Measurements from ENCODE around the gene RACK1.

DNA sequence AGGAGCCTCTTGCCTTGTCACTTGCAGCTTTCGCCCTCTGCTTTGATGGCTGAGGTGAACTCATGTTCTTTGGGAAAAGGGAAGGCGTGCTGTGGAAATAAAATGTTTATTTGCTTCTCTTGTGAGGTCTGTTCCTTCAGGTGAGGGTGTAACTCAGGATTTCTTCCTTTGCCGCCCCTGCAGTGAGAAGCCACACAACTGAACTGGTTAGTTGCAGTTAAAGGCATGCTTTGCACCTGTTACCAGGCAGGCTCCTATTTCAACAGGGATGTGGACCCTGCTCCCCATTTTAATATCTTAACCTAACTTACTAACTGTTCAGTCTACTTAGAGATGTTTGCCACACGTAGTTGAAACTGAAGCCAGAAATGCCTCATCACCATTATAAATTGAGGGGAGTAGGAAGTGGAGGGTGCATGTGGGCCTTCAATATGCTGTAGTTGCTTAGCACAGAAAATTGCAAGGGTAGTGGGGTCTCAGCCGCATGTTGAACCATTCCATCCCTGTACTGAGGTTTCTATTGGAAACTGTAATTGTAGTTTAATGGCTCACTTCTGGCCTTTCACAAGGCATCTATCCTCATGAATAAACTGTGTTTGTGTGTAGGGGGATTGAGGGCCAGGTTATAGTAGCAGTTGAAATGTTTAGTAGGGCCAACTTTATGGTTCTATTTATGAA is 7.9 kb downstream of the RACK1 start:
- TF ChIP-seq, protein P1, sequence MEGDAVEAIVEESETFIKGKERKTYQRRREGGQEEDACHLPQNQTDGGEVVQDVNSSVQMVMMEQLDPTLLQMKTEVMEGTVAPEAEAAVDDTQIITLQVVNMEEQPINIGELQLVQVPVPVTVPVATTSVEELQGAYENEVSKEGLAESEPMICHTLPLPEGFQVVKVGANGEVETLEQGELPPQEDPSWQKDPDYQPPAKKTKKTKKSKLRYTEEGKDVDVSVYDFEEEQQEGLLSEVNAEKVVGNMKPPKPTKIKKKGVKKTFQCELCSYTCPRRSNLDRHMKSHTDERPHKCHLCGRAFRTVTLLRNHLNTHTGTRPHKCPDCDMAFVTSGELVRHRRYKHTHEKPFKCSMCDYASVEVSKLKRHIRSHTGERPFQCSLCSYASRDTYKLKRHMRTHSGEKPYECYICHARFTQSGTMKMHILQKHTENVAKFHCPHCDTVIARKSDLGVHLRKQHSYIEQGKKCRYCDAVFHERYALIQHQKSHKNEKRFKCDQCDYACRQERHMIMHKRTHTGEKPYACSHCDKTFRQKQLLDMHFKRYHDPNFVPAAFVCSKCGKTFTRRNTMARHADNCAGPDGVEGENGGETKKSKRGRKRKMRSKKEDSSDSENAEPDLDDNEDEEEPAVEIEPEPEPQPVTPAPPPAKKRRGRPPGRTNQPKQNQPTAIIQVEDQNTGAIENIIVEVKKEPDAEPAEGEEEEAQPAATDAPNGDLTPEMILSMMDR (conservative IDR thresholded peaks at IDR 0.05; ENCODE audit: low read depth, low read length), result no peak
- TF ChIP-seq RFX5 (IDR thresholded peaks at IDR 0.05; ENCODE audit: low read depth, low read length) (no peak), CHD1 (IDR thresholded peaks at IDR 0.05; ENCODE audit: low read depth, low read length) (no peak), MAZ (IDR thresholded peaks at IDR 0.05; ENCODE audit: borderline replicate concordance, low read depth, low read length) (no peak), BHLHE40 (IDR thresholded peaks at IDR 0.05; ENCODE audit: low read depth, low read length) (no peak), POLR2A (IDR thresholded peaks at IDR 0.05; ENCODE audit: low read depth, low read length) (peak; percentile 52; the same call in 1 of the 2 replicates), SMC3 (IDR thresholded peaks at IDR 0.05; ENCODE audit: low read depth, low read length) (no peak), CEBPB (IDR thresholded peaks at IDR 0.05; ENCODE audit: low read depth, low read length) (no peak), USF2 (IDR thresholded peaks at IDR 0.05; ENCODE audit: low read depth, low read length) (no peak), RAD21 (IDR thresholded peaks at IDR 0.05; ENCODE audit: low read length) (no peak), RCOR1 (IDR thresholded peaks at IDR 0.05; ENCODE audit: insufficient replicate concordance, low read length) (no peak), NFE2L2 (IDR thresholded peaks at IDR 0.05; ENCODE audit: low read depth, low read length) (no peak), MXI1 (IDR thresholded peaks at IDR 0.05; ENCODE audit: borderline replicate concordance, low read depth, low read length) (no peak), MAFK (IDR thresholded peaks at IDR 0.05; ENCODE audit: low read depth, low read length) (peak; percentile 37; the same call in 1 of the 2 replicates)
